ENCODE results near the gene AK4. TPM values are rescaled to one million over a fixed set of nuclear protein-coding genes. Genes with fewer than 3 reads are reported as not detected.

The AK4 gene
- total and polyA plus RNA-seq, 2 of the 8 experiments (the other 6 are each of a cell fraction or from before 2014, with no cell fraction given) = 64.5 to 175 TPM

DNA sequence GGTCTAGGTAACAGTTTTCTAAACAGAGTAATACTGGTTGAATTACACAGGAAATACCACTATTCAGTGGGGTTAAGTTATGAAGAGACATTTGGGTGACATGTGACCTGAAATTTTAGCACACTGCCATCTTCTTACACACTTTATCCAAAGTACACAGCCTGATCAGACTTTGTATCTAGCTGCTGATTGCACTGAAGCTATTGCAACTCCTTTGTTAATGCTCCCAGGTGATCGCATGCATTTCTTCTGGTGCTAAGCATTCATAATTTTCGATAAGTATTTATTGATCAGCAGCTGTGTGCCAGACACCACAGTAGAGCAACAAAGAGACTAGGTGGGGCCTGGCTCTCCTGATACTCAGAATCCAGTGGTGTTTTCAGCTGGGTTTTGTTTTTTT is 52.4 kb downstream of the AK4 start (continued):
- TF ChIP-seq YY1 (IDR thresholded peaks at IDR 0.05; ENCODE audit: low read depth, low read length) (no peak), POLR2A (IDR thresholded peaks at IDR 0.05; ENCODE audit: control extremely low read depth in 1 of 2, low read depth in 2 of 2, low read length in 2 of 2) (no peak), GABPA (IDR thresholded peaks at IDR 0.05; ENCODE audit: borderline replicate concordance, insufficient read depth, low read length) (no peak), ZNF274 (IDR thresholded peaks at IDR 0.05; ENCODE audit: borderline replicate concordance, extremely low read depth, low read length) (no peak), BACH1 (IDR thresholded peaks at IDR 0.05; ENCODE audit: low read length) (no peak)

Measured in H1 (cell line).